Cardiac ventricle fibroblast (primary cell): ENCODE data around the gene PIK3CD. TPM values are rescaled to one million over a fixed set of nuclear protein-coding genes. Genes with fewer than 3 reads are reported as not detected.

Source experiments
- total RNA-seq: library from RNA; depleted of rRNA; stranded (reverse); fragments of >200 nt; gene quantifications from 2 replicates; pipeline ENCODE4 v1.2.3, GENCODE V29; 2015

PIK3CD gene
- 2.1 and 3.0 TPM in 2 replicates for total RNA-seq

GRCh38 chr1:9651565-9652378 lies at the start of gene PIK3CD:
Gene PIK3CD (plus strand): TSS chr1:9651731. CDS start chr1:9710456, 58,725 bp downstream.

Other genes starting within 250 kb of the PIK3CD start
- 3.2 and 4.6 TPM in 2 replicates for gene SLC25A33, start 112.3 kb upstream of the PIK3CD start, total RNA-seq
- 9.1 and 11.0 TPM in 2 replicates for gene TMEM201, start 62.8 kb upstream of the PIK3CD start, total RNA-seq
- 69.8 TPM in 2 replicates for gene CLSTN1, start 172.2 kb downstream of the PIK3CD start, total RNA-seq